HG03520 (cell line): ENCODE results near the gene BEND3.

ENCODE experiments used
- ATAC-seq: cut with Tn5 transposase; IDR thresholded peaks from one replicate; pipeline ENCODE4 v1.9.1; 2021; ENCODE audit warnings: mild to moderate bottlenecking, moderate library complexity; ENCODE audit not compliant: unreplicated experiment

The BEND3 gene

GRCh38 chr6:107083921-107084320, 31.4 kb downstream of the BEND3 start:
- no peak for ATAC-seq

DNA sequence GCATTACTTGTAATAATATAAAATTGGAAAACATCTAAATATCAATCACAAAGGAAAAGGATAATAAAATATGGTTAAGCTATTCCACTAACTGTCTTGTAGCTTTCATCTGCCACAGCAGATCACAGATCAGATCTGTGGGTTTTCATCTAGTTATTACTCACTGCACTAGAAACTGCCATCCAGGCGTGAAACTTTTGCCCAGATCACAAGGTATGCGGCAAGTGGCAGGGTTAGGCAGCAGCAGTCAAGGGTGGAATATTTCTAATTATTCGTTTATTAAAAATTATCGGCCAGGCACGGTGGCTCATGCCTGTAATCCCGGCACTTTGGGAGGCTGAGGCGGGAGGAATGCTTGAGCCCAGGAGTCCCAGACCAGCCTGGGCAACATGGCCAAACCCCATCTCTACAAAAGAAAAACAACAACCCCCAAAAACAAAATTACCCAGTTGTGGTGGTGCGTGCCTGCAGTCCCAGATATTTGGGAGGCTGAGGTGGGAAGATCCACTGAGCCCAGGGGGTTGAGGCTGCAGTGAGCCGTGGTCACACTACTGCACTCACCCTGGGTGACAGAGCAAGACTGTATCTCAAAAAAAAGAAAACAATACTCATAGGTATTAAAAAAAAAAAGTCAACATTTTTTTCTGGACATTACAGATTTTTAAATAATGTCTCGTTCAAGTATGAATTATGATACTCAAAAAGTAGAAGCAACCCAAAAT, 32.1 kb downstream of the BEND3 start:
- peak; percentile 81 for ATAC-seq

DNA sequence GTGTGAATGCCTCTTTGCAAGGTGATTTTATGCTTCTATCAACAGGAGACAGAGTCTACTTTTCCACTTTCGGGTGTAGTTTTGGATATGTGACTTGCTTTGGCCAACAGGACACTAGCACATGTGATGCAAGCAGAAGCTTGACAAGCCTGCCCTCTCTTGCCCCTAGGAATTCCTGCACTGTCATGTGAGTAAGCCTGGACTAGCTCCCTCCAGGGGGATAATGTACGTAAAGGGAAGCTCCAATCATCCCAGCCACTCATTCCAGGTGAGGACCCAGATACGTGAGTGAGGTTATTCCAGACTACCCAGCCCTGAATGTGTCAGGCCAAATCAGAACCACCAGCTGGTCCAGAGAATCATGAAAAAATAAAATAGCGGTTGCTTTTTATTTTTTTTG, 33.3 kb downstream of the BEND3 start:
- no peak for ATAC-seq

- no peak for ATAC-seq
Observed at GRCh38 chr6:107080036-107080435, 35.3 kb downstream of the BEND3 start.

GRCh38 chr6:107079429-107079828, 35.9 kb downstream of the BEND3 start:
- no peak for ATAC-seq

- ATAC-seq: no peak
Observed at GRCh38 chr6:107077710-107078109, 37.6 kb downstream of the BEND3 start.

- ATAC-seq: no peak
Observed at GRCh38 chr6:107075951-107076381, 39.3 kb downstream of the BEND3 start.

DNA sequence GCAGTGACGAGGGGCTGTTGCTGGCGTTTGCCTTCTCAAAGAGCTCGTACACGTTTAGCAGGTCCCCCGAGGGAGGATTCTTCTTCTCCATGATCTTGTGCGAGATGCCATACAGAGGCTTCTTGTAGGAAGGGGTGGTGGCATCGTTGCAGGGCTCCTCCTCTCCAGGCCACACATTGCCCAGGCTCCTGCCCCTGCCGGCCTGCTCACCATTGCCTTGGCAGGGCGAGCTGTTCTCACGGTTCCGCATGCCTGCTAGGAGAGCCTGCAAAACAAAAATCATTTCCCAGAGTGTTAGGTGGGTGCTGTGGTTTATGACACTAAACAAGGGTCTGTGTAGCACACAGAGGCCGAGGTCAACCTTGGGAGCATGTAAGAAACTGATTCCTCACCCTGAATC, 44.6 kb downstream of the BEND3 start:
- no peak for ATAC-seq

DNA sequence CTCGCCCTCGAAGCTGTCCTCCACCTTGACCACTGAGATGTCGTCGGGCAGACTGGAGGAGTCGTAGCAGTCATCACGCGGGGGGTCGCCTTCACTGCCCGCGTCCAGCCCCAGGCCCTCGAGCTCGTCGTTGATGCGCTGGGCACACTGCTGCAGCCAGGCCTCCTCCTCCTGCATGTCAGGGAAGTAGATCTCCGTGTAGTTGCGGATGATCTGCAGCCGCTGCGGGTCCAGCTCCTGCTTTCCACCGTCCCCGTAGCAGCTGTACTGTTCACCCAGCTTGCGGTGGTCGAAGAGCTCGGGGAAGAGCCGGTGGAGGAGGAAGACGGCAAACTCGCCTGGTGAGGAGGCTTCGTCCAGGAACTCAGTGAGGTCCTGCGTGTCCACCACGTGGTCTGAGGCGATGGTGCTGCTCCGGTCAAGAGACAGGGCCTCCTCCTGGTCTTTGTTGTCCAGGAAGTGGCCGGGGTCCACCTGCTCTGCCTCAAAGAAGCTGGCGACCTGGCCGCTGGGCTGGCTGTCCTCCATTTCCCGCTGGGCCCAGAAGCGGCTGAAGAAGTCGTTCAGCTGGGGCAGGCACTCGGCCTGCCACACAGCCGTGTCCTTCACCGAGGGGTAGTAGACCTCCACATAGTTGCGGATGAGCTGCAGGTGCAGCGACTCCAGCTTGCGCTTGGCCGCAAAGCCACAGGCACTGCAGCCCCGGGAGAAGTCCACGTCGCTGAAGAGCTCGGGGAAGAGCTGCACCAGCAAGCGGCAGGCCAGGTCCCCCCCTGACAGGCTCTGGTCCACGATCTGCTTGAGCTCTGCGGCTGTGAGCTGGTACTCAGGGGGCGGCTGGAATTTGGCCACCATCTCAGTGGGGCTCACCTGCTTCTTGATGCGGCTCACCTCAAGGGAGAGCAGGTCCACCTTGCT, 45.4 kb downstream of the BEND3 start:
- no peak for ATAC-seq

DNA sequence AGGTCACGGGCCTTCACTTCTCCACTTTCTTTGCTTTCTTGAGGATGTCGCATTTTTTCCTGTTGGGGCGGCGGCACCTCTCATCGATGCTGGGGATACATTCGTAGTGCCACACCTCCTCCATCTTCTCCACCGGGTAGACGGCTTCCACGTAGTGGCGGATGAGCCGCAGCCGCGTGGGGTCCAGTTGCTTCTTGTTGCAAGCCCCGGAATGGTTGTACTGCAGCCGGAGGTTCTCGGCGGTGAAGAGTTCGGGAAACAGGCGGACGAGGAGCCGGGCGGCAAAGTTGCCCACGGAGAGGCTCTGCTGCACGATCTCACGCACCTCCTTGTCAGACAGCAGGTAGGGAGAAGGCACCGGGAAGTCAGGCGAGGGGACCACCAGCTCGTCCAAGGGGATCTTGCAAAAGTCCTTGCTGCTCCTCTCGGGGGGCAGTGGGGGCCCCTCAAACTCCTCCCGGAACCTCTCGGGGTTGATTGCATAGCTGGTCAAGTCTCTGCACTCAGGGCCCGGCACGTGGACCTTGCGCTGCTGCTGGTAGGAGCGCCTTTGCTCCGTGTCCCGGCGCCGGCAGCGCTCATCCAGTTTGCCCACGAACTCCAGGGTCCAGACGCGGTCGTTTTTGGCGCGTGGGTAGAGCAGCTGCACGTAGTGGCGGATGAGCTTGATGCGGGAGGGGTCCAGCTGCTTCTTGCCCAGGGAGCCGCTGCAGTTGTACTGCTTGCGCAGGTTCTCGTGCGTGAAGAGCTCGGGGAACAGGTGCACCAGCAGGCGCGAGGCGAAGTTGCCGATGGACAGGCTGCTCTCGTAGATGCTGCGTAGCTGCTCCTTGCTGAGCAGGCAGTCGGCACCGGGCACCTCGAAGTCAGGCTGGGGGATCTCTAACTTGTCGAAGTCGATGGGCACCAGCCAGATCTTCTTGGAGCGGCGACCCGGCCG, 46.4 kb downstream of the BEND3 start:
- no peak for ATAC-seq

- no peak for ATAC-seq
Observed at GRCh38 chr6:107066697-107067659, 48.3 kb downstream of the BEND3 start.

- no peak for ATAC-seq
Observed at GRCh38 chr6:107064579-107065065, 50.7 kb downstream of the BEND3 start.

DNA sequence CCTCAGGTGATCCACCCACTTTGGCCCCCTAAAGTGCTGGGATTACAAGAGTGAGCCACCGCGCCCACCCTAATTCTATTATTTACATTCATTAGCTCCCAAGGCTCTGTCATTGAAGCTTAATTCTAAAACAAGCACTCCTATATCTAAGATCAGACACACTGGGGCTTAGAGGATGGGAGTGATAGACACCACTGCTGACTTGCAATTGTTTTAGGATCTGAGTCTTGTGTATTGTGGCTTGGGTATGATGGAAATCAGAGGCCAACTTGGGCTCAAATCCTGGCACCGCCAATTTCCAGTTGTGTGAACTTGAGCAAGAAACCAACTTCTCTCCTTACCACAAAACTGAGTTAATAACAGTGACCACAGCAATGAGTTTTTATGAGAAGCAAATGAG, 52.6 kb downstream of the BEND3 start:
- ATAC-seq: no peak

DNA sequence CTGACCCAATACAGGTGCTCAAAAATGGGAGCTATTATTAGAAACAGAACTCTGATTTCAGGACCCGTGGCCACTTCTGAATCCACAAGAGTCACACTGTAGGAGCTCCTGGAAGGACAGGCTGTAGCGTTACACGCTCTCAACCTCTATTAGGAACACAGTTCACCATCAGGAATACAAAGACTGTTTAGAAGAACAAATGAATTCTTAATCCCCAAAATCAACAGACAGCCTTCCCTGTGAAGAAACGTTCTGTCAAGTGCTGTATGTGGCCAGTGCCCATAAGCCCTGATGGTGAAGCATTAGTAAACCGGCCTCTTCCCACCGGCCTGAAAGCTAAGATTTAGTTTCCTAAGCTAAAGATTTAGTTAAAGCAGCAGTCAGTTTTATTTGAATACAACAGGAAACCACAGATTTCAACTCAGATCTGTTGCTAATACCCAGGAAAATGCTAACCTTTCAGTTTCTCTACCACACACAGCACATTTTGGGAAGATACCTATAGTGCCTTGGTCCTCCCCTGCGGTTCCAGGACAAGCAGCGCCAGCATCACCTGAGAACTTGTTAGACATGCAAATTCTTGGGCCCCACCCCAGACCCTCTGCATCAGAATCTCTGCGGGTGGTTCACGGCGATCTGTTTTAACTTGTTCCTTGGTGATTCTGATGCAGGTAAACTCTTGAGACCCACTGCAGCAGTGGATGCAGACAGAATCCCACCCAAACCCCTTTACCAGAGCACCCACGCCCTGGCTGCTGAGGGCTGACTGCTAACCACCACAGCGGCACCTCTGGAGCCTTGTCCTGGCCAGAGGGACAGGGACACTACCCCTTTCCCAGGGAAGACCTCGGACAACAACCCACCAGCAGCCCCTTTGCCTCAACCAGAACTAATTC, 53.9 kb downstream of the BEND3 start:
- ATAC-seq: peak; percentile 61

GRCh38 chr6:107060704-107061103, 54.6 kb downstream of the BEND3 start:
- no peak for ATAC-seq

DNA sequence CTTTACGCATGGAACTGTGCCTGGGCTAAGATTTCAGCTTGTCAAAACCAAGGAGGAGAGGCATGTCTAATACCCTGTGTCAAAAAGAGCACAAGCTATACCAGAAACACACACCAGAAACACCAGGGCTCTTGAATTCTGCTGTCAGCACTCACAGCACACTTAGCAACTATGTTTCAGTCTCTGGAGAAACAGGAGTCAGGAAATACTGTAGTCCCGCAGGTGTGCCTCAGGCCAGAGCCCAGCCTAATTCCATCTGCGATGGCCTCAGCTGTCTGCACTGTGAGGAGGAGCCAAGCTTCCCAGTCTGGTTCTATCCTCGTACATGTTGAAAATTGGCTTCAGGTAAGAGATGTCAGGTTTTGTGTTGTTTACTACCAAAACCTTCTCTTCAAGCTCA, 55.7 kb downstream of the BEND3 start:
- no peak for ATAC-seq

DNA sequence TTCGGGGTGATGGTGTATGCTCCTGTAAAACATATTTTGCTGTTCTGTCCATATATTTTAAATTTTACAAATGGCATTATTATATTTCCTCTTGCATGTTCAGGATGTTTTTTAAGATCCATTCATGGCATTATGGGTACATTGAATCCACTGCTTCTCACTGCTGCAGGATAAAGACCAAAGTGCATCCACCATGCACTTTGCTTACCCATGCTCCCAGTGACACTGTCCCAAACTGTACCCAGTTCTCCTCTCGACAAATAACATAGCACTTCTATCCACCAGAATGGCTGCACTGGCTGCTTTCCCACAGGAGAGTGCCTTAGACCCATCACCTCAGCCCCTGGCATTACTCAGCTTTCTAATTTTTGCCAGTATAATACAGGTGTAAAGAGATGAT, 57.6 kb downstream of the BEND3 start:
- no peak for ATAC-seq

- ATAC-seq: no peak
Observed at GRCh38 chr6:107056796-107057195, 58.5 kb downstream of the BEND3 start.

DNA sequence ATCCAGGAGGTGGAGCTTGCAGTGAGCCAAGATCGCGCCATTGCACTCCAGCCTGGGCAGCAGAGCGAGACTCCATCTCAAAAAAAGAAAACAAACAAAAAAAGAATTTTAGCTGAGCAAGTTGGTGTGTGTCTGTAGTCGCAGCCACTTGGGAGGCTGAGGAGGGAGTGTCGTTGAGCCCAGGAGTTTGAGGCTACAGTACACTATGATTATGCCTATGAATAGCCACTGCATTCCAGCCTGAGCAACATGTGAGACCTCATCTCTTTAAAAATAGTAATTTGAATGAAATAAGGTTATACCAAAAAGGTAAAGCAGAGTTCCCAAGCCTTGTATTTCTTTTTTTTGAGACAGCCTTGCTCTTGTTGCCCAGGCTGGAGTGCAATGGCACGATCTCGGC, 67.5 kb downstream of the BEND3 start:
- ATAC-seq: no peak
